ENCODE results near the gene SLC16A5.

SLC16A5 gene

DNA sequence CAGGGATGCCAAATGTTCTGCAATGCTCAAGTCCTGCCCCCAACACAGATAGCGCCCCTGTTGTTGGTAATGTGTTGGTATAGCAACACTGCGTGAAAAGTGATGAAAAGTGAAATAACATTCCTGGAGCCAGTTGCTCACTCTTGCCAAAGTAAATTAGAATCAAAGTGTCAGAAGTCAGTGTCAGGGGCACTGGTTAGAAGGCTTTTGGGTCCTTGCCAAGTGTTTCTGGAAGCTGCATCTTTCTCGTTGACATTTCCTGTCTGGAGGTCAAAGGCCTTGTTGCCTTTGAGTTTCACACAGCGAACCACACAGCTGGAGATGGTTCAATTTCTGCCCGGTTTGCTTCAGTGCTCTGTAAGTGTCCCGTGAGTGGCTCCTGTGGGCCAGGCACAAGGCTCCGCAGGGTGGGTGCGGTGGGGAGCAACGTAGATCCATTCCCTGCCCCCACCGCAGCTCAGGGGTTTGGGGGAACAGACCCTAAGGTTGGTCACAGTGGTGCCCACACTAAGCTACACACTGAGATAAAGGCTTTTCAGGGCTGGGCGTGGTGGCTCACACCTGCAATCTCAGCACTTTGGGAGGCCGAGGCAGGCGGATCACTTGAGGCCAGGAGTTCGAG lies 3.6 kb upstream of the SLC16A5 start:
- DNase-seq (ENCODE audit: insufficient read length, low spot score) (no peak), FAIRE-seq (no peak)

DNA sequence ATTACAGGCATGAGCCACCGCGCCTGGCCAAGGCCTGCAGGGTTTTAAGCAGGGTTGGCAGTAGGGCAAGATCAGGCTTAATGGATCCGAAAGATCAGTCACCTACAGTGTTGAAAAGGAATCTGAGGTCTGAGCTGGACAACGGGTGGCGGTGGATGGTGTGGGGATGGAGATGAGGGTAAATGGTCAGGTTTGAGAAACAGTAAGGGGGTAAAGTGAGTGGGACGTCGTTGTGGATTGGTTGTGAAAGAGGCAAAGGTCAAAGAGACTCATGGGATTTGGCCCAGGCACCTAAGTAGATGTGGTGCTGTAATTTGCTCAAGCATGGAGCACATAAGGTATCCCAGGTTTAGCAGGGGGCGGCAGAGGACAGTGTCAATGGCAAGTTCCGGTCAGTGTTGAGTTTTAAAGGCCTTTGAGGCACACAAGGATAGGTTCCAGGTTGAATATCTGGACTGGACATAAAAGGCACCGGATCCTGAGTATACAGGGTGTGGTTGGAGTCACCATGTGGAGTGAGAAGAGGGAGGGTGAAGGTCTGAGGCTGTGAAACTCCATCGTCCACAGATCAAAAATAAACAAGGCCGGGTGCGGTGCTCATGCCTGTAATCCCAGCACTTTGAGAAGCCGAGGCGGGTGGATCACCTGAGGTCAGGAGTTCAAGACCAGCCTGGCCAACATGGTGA lies 1.1 kb upstream of the SLC16A5 start:
- FAIRE-seq: no peak
- no peak for DNase-seq (ENCODE audit: insufficient read length, low spot score)

DNA sequence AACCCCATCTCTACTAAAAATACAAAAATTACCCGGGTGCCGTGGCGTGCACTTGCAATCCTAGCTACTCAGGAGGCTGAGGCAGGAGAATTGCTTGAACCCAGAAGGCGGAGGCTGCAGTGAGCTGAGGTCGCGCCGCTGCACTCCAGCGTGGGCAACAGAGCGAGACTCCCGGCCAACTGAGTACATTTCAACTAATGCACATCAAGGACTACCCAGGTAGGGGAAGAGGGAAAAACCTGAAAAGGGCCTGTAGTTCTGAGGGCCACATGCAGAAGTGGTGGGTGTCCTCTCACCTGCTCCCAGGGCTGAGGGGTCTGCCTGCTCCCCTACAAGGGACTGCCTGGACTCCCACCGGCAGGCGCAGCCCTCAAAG lies 584 bp upstream of the SLC16A5 start:
- DNase-seq (ENCODE audit: insufficient read length, low spot score): no peak
- FAIRE-seq: no peak

DNA sequence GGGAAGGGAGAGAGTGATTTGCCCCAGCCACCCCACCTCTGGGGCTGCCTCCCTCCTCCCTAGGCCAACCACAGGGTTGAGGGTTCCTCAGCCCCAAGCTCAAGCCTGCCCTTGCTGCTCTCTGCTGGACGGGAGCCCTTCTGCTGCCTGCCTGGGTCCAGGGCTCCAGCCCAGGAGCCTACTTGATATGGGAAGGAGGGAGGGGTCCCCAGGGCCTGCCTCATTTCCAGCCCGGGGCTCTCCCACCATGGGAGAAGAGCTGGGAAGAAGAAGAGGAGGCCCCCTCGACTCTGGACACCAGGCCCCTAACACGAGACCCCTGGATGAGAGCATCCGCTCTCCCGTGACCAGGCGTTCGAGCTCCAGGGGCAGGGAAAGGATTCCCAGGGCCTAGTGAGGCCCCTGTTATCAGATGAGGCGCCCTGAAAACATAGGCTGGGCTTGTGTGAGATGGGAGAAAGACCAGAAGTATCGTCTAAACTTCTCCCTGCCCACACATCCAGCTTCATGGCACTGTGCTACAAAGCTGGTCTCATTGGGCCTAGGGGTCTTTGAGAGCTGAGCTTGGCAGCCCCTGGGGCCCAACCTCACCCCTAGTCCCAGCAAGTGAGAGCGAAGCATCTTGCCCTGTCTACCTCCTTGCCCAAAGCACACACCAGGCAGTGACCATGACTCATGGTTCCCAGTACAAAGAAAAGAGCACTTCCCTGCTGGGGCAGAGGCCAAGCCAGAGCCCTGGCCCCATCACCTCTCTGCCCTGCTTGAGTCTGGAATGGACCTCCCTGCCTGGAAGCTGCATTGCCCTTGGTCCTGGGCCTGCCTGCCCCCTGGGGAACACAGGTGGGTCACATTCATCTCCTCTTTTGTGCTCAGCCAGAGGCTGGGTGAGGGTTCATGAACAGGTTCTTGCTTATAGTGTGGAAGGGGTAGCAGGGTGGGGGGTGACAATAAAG lies 987 bp downstream of the SLC16A5 start:
- DNase-seq (ENCODE audit: insufficient read length, low spot score): no peak
- no peak for FAIRE-seq

DNA sequence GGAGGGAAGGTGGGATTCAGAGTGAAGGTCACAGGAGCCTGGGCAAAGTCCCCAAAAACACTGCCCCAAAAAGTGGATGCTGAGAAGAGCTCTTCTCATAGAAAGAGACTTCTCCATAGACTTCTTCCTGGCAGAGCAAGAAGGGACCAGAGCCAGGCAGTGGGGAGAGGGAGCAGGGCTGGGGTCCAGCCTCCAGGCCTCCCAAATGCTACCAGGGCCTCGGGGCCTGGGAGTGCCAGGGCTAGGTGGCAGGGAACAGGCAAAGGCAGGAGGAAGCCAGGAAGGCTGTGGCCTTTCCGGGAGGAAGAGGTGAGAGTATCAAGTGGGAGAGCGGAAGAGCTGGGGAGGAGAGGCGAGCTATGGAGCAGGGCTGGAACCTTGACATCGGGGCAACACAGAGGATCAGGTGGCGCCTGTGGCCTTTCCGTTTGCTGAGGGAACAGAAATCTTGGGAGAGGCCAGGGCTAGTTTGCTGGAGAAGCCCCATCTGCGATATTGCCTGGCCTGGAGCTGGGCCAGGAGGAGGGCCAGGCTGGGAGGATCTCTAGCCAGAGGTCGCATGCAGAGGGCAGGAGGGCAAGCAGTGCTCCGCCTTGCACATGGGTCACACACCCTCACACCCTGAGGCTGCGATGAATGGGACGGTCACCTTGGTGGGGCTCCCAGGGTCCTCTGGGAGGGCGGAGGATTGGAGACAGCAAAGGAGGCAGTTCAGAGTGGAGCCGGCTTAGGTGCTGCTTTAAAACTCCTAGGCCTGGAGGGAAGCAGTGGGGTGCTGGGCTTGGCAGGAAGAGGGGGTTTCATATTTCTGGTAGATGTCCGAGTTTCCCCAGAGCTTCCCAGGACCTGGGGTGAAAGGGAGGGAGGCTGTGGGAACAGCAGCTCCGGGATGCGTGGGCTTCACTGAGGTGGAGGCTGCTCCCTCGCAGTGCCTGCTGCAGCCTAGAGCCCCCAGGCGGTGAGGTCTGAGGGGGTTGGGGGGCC lies 3.4 kb downstream of the SLC16A5 start:
- no peak for DNase-seq (ENCODE audit: insufficient read length, low spot score)
- no peak for FAIRE-seq

DNA sequence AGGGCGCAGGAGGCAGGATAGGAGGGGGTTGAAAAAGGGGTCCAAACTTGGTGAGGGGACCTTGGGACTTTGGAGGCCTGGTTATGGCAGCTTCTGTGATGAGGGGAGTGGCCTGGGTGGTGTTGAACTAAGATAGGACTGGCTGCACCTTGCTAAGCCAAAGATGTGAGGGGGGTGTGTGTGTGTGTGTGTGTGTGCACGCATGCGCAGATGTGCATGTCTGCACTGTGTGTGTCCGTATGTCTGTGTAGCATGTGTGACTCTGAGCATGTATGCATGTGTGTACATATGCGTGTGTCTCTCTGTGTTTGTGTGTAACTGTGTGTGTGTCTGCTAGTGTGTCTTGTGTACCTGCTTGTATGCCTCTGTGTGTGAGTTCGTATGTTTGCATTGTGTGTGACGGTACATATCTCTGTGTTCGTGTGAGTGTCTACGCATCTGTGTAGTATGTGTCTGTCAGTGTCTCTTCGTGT lies 4.1 kb downstream of the SLC16A5 start:
- no peak for FAIRE-seq
- no peak for DNase-seq (ENCODE audit: insufficient read length, low spot score)

DNA sequence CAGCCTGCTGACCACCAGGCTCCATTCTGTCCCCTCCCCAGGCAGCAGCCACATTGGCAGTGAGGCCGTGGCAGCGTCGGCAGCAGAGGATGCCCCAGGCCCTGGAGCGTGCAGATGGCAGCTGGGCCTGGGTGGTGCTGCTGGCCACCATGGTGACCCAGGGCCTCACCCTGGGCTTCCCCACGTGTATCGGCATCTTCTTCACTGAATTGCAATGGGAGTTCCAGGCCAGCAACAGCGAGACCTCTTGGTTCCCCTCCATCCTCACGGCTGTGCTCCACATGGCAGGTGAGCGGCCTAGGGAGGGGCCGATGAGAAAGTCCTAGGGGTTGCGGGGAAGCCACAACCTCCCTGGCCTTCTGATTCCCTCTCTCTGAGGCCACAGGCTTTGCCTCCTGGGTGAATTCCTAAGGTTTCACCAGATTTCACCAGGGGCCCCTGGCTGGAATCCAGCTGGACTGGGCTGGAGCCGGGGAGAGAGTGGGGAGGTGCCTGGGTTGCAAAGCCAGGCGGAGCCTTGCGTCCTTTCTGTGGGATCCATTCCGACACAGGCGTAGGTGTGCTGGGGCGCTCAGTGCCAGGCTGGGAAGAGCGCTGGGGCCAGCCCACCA lies 5.9 kb downstream of the SLC16A5 start:
- no peak for FAIRE-seq
- no peak for DNase-seq (ENCODE audit: insufficient read length, low spot score)

DNA sequence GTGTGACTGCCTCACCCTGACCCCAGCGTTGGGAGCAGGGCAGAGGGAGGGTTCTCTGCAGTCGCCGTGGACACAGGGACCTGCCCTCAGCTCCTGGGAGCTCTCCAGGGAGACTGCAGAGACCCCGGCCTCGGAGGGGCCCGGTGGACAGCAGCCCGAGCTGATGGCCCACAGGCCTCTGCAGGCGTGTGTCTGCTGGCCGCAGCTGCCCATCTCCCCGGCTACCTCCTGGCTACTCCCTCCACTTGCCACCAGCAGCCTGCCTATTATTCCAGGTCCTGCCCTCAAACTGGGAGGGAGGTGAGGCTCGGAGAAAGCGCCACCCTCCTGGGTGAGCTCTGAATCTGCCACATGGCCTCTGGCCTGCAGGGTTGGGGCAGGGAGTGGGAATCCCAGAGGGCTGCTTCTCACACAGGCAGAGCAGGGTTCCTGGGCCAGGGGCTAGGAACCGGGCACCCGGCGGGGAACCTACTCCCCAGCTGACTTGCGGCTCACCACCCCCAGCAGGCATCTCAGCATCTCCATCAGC lies 7.2 kb downstream of the SLC16A5 start:
- FAIRE-seq: no peak
- DNase-seq (ENCODE audit: insufficient read length, low spot score): no peak

DNA sequence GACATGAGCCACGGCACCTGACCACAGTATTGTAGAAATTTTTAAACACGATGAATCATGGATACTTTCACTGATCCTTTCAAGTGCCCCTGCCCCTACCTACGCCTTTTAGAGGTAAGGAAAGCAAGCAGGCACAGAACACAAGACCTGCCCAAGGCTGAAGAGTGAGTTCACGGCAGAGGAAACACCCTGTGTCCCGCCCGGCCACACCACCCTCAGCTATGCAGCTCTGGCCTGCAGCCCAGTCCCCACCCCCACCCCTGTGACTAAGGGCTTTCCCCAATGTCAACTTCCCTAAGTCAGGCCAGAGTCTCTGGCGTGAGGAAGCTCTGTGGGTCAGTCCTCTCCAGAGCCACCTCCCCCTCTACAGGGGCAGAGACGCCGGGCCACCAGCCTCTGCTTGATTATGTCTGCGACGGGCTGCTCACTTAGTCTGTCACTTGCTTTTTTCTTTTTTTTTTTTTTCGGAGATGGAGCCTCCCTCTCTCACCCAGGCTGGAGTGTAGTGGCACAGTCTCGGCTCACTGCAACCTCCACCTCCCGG lies 8.4 kb downstream of the SLC16A5 start:
- FAIRE-seq (no peak), DNase-seq (ENCODE audit: insufficient read length, low spot score) (no peak)

DNA sequence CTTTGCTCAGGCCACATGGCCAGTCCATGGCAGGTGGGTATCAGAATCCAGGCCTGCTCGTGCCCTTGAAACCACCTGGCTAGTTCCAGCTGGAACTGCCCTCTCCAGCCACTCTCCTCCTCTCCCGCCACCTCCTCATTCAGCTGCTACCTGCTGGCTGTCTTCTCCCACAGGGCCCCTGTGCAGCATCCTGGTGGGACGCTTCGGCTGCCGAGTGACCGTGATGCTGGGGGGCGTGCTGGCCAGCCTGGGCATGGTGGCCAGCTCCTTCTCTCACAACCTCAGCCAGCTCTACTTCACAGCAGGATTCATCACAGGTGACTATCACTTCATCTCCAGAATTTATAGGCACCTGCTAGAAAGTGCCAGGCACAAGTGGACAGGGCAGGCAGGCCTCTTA lies 10.1 kb downstream of the SLC16A5 start:
- FAIRE-seq (no peak), DNase-seq (ENCODE audit: insufficient read length, low spot score) (no peak)

DNA sequence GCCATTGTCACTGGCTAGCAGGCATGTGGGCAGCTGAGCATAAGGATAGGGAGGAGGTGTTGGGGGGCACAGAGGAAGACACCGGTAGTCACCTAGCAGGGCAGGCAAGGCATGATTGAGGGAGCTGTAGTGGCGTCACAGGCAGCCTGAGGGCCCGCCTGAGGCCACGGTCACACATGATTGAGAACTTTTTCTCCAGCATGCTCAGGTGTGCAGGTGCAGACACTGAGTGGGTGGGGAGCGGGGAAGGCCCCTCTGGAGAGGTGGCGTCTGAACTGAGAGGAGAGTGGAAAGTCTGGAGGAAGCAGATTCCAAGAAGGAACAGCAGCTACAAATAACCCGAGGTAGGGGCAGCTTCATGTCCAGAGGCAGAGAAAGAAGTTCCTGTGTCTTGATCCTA lies 11.1 kb downstream of the SLC16A5 start:
- DNase-seq (ENCODE audit: insufficient read length, low spot score): no peak
- no peak for FAIRE-seq

DNA sequence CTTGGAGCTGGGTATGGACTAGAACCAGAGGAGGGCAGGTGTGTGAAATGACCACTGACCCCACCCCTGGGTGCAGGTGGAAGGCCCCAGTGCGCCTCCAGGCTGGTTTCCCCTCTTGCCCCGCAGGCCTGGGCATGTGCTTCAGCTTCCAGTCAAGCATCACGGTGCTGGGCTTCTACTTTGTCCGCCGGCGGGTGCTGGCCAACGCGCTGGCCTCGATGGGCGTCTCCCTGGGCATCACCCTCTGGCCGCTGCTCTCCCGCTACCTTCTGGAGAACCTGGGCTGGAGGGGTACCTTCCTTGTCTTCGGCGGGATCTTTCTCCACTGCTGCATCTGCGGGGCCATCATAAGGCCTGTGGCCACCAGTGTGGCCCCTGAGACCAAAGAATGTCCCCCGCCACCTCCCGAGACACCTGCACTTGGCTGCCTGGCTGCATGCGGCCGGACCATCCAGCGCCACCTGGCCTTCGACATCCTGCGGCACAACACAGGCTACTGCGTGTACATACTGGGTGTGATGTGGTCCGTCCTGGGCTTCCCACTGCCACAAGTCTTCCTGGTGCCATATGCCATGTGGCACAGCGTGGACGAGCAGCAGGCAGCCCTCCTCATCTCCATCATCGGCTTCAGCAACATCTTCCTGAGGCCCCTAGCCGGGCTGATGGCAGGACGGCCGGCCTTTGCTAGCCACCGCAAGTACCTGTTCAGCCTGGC lies 12.3 kb downstream of the SLC16A5 start:
- no peak for FAIRE-seq

DNA sequence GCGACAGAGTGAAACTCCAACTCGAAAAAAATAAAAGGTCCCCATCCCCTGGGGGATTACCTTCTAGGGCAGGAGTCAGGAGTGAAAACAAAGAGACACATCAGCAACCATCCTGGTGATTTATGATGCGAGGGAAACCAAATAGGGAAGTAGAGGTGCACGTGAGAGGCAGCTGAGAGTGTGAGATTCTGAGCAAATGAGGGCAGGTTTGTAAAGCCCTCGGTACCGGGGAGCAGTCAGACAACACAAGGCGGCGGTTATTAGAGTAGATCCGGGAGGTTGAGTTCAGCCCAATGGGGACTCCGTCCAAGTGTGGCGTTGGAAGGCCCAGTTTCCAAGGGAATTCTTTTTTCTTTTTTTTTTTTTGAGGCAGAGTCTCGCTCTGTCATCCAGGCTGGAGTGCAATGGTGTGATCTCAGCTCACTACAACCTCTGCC lies 14.6 kb downstream of the SLC16A5 start:
- peak; percentile 50 for DNase-seq (ENCODE audit: insufficient read length, low spot score)
- peak; percentile 64 for FAIRE-seq

More for the DNA sequence above, 12.3 kb downstream of the SLC16A5 start:
- no peak for DNase-seq (ENCODE audit: insufficient read length, low spot score)

DNA sequence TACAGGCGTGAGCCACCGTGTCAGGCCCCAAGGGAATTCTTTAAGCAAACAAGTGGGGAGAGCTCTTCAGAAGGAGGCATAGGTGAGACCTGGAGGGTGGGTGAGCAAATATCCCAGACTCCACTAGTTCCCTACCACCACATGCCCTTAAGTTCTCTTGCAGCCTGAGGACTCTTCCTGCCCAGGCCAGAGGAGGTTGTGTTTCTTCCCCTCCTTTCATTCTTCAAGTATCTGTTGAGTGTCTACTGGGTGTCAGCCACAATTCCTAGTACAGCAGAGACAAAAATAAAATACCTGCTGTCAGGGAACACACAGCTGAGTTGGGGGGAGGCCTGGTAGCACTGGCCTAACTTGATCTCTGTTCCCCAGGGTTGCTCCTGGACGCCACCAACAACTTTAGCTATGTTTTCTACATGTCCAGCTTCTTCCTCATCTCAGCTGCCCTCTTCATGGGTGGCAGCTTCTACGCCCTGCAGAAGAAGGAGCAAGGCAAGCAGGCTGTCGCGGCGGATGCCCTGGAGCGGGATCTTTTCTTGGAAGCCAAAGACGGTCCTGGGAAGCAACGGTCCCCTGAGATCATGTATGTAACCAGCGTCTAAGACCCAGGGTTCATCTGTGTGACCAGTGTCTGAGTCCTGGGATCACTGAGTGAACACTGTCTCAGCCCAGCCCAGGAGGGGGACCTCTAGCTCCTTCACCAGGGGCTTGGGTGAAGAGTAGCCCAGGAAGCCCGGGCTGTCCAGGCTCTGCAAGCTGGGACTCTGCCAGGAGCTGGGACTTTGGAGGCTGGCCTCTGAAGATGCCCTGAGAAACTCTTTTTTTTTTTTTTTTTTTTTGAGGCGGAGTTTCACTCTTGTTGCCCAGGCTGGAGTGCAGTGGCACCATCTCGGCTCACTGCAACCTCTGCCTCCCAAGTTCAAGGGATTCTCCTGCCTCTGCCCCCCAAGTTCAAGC lies 16.1 kb downstream of the SLC16A5 start:
- FAIRE-seq: peak; percentile 18
- no peak for DNase-seq (ENCODE audit: insufficient read length, low spot score)

DNA sequence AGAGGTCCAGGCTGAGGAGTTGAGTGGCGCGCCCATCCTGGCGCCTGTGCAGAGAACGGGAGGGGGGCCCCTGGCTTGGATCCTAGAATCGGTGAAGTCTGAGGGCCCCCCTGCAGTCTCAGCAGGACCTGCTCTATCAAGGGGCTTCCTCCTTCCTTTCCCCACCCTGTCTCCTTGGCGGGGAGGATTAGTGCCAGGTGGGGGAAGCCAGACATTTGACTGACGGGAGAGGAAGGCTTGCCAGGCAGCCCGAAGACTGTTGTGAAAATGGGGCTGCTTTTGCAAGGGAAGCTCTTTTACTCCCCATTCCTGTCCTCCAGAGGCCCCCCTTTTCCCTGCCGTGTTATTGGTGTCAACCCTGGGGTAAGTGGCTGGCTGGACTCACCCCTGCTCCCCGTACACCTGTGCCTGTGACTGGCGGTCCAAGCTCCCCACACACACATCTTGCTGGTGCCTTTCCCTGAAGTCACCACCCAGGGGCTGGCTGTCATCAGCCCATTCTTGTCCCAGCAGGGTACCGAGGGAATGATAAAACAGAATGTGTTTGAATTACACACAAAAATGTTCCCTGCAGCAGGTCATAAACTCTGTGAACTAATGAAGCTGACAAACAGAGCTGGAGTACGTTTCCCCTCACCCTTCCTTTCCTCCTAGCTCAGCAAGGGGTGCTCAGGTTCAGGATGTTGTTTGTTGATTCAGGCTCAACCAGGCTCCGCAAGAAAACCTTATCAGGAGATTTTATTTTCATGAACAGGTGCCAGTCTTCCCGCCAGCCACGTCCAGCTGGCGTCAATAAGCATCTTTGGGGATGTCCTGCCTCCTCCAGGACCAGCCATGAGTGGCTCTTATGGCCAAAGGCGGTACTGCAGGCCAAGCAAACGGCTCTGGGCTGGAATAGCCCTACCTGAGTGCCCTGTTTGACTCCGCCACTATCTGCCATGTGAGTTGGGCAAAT lies 17.6 kb downstream of the SLC16A5 start:
- FAIRE-seq (no peak), DNase-seq (ENCODE audit: insufficient read length, low spot score) (peak; percentile 72)

DNA sequence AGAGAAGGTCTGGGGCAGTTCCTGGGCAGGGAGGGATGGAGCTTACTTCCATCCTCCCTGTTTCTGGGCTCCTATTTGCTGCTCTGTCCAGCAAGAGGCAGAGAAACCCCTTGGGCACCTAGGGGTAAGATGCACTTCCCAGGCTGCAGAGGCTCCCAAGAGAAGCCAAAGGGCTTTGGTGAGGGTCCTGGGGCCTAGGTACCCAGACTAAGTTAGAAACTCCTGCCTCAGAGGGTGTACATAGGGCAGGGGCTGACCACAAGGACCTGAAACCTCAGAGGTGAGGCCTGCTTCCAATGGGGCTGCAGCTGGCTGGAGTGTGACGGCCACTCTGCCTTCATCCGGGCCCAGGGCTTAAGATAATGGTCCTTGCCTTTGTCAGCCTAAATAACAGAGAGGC lies 20.4 kb downstream of the SLC16A5 start:
- DNase-seq (ENCODE audit: insufficient read length, low spot score): no peak
- no peak for FAIRE-seq

All from GM19239 (cell line).